HepG2 (cell line): ENCODE data around the gene BOLA3. TPM values are rescaled to one million over a fixed set of nuclear protein-coding genes. Genes with fewer than 3 reads are reported as not detected.

Source experiments
- ETV6 ChIP-seq: sonication (generic); formaldehyde crosslinking; conservative IDR thresholded peaks from 2 replicates; pipeline ENCODE4 v1.4.0; 2020; ENCODE audit warnings: missing genetic modification reagents
- GATA4 ChIP-seq: sonication (generic); IDR thresholded peaks from 2 replicates; pipeline ENCODE4 v1.6.1; 2016; ENCODE audit warnings: antibody characterized with exemption, low read depth, borderline replicate concordance
- HMG20B ChIP-seq: conservative IDR thresholded peaks from 2 replicates; pipeline ENCODE4 v1.6.1; 2016; ENCODE audit warnings: missing genetic modification reagents, missing compliant biosample characterization
- KIAA2018 ChIP-seq: sonication (generic); formaldehyde crosslinking; IDR thresholded peaks from 2 replicates; pipeline ENCODE4 v1.5.0; 2020; ENCODE audit warnings: mild to moderate bottlenecking, missing genetic modification reagents, borderline replicate concordance
- NKX3-1 ChIP-seq: sonication (generic); formaldehyde crosslinking; IDR thresholded peaks from 2 replicates; pipeline ENCODE4 v1.5.0; 2020; ENCODE audit warnings: missing genetic modification reagents
- PLSCR1 ChIP-seq: sonication (generic); formaldehyde crosslinking; IDR thresholded peaks from 2 replicates; pipeline ENCODE4 v1.5.0; 2020; ENCODE audit warnings: missing genetic modification reagents, mild to moderate bottlenecking, borderline replicate concordance
- RBFOX2 ChIP-seq: fragments of 200-400 bp; formaldehyde crosslinking; IDR thresholded peaks from 2 replicates; pipeline ENCODE4 v1.6.1; 2017; ENCODE audit warnings: low read depth, mild to moderate bottlenecking, low read length
- RBM39 ChIP-seq: fragments of 200-400 bp; formaldehyde crosslinking; IDR thresholded peaks from one replicate; pipeline ENCODE4 v1.6.1; 2018; ENCODE audit warnings: antibody characterized with exemption, mild to moderate bottlenecking, low read depth, low read length; ENCODE audit not compliant: poor library complexity, severe bottlenecking
- SRSF1 ChIP-seq: fragments of 200-400 bp; formaldehyde crosslinking; optimal IDR thresholded peaks from 2 replicates; pipeline ENCODE3; 2017; ENCODE audit warnings: mild to moderate bottlenecking, low read depth, low read length, moderate library complexity
- TFE3 ChIP-seq: IDR thresholded peaks from 2 replicates; pipeline ENCODE4 v1.6.1; 2016
- YEATS2 ChIP-seq: sonication (generic); formaldehyde crosslinking; IDR thresholded peaks from 2 replicates; pipeline ENCODE4 v1.4.0; 2020; ENCODE audit warnings: missing genetic modification reagents, borderline replicate concordance
- YEATS4 ChIP-seq: sonication (generic); formaldehyde crosslinking; IDR thresholded peaks from 2 replicates; pipeline ENCODE4 v1.4.0; 2020; ENCODE audit warnings: missing genetic modification reagents, borderline replicate concordance
- ZNF33A ChIP-seq: sonication (generic); formaldehyde crosslinking; IDR thresholded peaks from 2 replicates; pipeline ENCODE4 v1.5.1; 2020; ENCODE audit warnings: missing genetic modification reagents, mild to moderate bottlenecking, moderate library complexity, borderline replicate concordance
- ZNF44 ChIP-seq: sonication (generic); formaldehyde crosslinking; IDR thresholded peaks from 2 replicates; pipeline ENCODE4 v1.5.1; 2020; ENCODE audit warnings: mild to moderate bottlenecking, missing genetic modification reagents
- ZNF441 ChIP-seq: sonication (generic); formaldehyde crosslinking; IDR thresholded peaks from 2 replicates; pipeline ENCODE4 v1.7.0; 2021; ENCODE audit warnings: missing genetic modification reagents, borderline replicate concordance
- ZNF451 ChIP-seq: sonication (generic); formaldehyde crosslinking; IDR thresholded peaks from 2 replicates; pipeline ENCODE4 v1.5.0; 2020; ENCODE audit warnings: mild to moderate bottlenecking, missing genetic modification reagents
- ZSCAN21 ChIP-seq: sonication (generic); formaldehyde crosslinking; IDR thresholded peaks from 2 replicates; pipeline ENCODE4 v1.8.0; 2022; ENCODE audit warnings: mild to moderate bottlenecking, missing genetic modification reagents, moderate library complexity, borderline replicate concordance
- polyA plus RNA-seq, 8 experiments: library from polyadenylated mRNA; depleted of rRNA in 3 of 8; stranded (reverse) in 7 of 8; unstranded in 1 of 8; fragments of >200 nt; fragmentation: Illumina TruSeq in 4 of 8; extraction: Trizol in 4 of 8; gene quantifications; 2 replicates each; pipeline versions ENCODE4 v1.2.1 to v1.2.3, GENCODE V29; 2011 to 2016; ENCODE audit warnings: low read depth in 4 of 8, missing spikeins in 1 of 8, mixed read lengths in 1 of 8; ENCODE audit not compliant: insufficient read depth in 1 of 8
- total RNA-seq, 5 experiments: library from RNA; depleted of rRNA; stranded (reverse); fragments of >200 nt; fragmentation: Illumina TruSeq; extraction: Trizol; gene quantifications; 2 replicates each; pipeline ENCODE4 v1.2.3, GENCODE V29; 2016; ENCODE audit warnings: low read depth in 1 of 5

The BOLA3 gene
- total and polyA plus RNA-seq, 2 of the 13 experiments (the other 11 are each of a cell fraction or from before 2014, with no cell fraction given), result 89.7 to 170 TPM

DNA sequence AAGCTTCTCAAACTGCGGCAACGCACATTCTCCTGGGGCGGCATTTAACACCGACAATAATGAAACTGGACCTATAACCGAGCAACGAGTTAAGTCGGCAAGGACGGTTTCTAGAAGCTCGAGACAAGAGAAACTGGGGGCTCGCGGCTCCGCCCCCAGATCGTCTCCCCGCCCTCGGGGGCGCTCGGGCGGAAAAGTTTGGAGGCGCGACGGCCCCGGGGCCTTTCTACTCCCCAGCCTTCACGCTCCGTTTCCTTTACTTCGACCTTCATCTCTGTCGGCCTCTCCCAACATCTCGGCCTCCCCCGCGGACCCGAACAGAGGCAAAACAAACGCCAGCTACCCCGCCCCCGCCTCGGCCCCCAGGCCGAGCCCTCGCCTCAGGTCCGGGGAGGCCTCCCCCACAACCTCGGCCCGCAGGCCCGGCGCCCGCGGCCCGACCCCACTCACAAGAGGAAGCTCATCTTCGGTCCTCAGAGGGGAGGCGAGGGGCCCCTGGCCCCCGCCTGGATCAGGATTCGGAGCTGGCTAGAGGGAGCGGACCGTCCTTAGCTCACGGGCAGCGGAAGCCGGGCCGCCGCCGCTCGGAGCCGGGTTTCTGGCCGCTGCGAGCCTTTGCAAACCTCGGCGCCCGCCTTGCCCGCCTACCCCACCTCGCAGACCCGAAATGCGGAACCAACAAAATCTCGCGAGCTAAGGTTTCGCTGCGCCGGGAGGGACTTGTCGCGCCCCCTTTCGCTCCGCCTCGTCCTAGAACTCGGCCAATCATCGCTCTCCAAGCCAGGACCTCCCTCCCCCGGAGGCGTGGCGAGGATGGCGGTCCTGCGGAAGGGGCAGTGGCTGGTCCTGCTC lies 30.7 kb upstream of the BOLA3 start, which contains the start of gene MOB1A (continued):
- 0 out of 2 replicates have a peak, but pooled peaks have one; percentile 57 for TF ChIP-seq PLSCR1 (CRISPR knock-in tag)
- peak; percentile 65 for TF ChIP-seq ETV6 (CRISPR knock-in tag)
- TF ChIP-seq ZNF33A (CRISPR knock-in tag), result 0 out of 2 replicates have a peak, but pooled peaks have one; percentile 63
- TF ChIP-seq ZSCAN21 (CRISPR knock-in tag), result 0 out of 2 replicates have a peak, but pooled peaks have one; percentile 13
- TF ChIP-seq YEATS4 (CRISPR knock-in tag), result peak; percentile 83
- TF ChIP-seq HMG20B, result no peak
- TF ChIP-seq YEATS2 (CRISPR knock-in tag), result peak; percentile 83
- no peak for TF ChIP-seq TFE3 (CRISPR knock-in tag)
- 0 out of 2 replicates have a peak, but pooled peaks have one; percentile 40 for TF ChIP-seq KIAA2018
- no peak for TF ChIP-seq ZNF451
- no peak for TF ChIP-seq GATA4
- peak; percentile 53; the same call in 1 of the 2 replicates for TF ChIP-seq ZNF441
- peak; percentile 7; the same call in 1 of the 2 replicates for TF ChIP-seq ZNF44 (CRISPR knock-in tag)
- peak; percentile 99 for TF ChIP-seq RBFOX2
- peak; percentile 68; the same call in 1 of the 2 replicates for TF ChIP-seq NKX3-1 (CRISPR knock-in tag)
- TF ChIP-seq RBM39, result peak; percentile 86
- peak; percentile 81 for TF ChIP-seq SRSF1
